ENCODE results near the gene LPP. TPM values are rescaled to one million over a fixed set of nuclear protein-coding genes. Genes with fewer than 3 reads are reported as not detected.

Gene LPP
- total and polyA plus RNA-seq, 10 of the 15 experiments (the other 5 are each of a cell fraction or from before 2014, with no cell fraction given) = under 0.01 to 0.62 (median 0.03) TPM

- in situ Hi-C loops (cut with MboI) = no loop called here
- H3K36me3 ChIP-seq (ENCODE audit: control insufficient read depth in 2 of 2, insufficient read depth in 2 of 2, low read length in 1 of 2) = no peaks in the 10 kb centered on the region
- ChIA-PET SMC1A (ENCODE audit: uncharacterized antibody, unreplicated experiment) (no interaction called here), CTCF (interaction anchor here (1.4 to 1.8 kb wide), 3 partner anchors 8 to 601 kb away, joined by 3 to 5 read pairs (median 3); no protein-coding TSS in a partner anchor), RAD21 (ENCODE audit: unreplicated experiment) (no interaction called here), POLR2A (no interaction called here)
- DNase-seq (ENCODE audit: low read depth, low spot score) (no peak), ATAC-seq (no peak), FAIRE-seq (no peak)
- H4K20me1 ChIP-seq (ENCODE audit: control insufficient read depth, insufficient read depth) = no peaks in the 10 kb centered on the region; the same call in 1 of the 2 replicates
- peaks cover 2 to 5% of the 10 kb centered on the region in 2 experiments; a peak in 1 of 4 replicates for H3K27me3 ChIP-seq (replicated peaks in 1 of 2; ENCODE audit: control insufficient read depth in 2 of 2, insufficient read depth in 2 of 2, low read length in 1 of 2)
- no peaks in the 10 kb centered on the region; the same call in 2 of the 3 replicates for H3K9me3 ChIP-seq (replicated peaks; ENCODE audit: control insufficient read depth, insufficient read depth, low read length)
- H3K27ac ChIP-seq (ENCODE audit: control insufficient read depth, insufficient read depth) = no peak overlapping the region
- H3K79me2 ChIP-seq (ENCODE audit: control insufficient read depth, insufficient read depth, low read length) = no peaks in the 10 kb centered on the region
- H3K9ac ChIP-seq (ENCODE audit: control insufficient read depth, insufficient read depth, low read length) = no peak overlapping the region
- no TSS peak for BruUV-seq (replicated peaks)
- H3K4me2 ChIP-seq (ENCODE audit: control insufficient read depth, insufficient read depth) = no peak overlapping the region
- H2AFZ ChIP-seq (ENCODE audit: control insufficient read depth, low read depth, low read length) = no peak overlapping the region
- no peak overlapping the region for H3K4me3 ChIP-seq
- intact Hi-C loops (cut with micrococcal nuclease; ENCODE audit: unreplicated experiment) = loop anchor here (10.0 kb wide), 1 partner anchor 597 kb away; the partner anchor contains the start of gene BCL6
- H3K4me1 ChIP-seq (ENCODE audit: control insufficient read depth, insufficient read depth, low read length) = no peaks in the 10 kb centered on the region
- WGBS (ENCODE audit: insufficient coverage, insufficient replicate concordance, low lambda C conversion rate, missing lambda C conversion rate) = 11% methylated on average over 2 of the region's 2 CpGs
- TF ChIP-seq NKRF (conservative IDR thresholded peaks at IDR 0.05) (no peak), PML (IDR thresholded peaks at IDR 0.05; ENCODE audit: low read length) (no peak), HCFC1 (IDR thresholded peaks at IDR 0.05; ENCODE audit: low read length) (no peak), ZBTB40 (IDR thresholded peaks at IDR 0.05; ENCODE audit: borderline replicate concordance) (no peak), ZNF24 (IDR thresholded peaks at IDR 0.05) (no peak), CREM (IDR thresholded peaks at IDR 0.05; ENCODE audit: low read depth) (no peak), LARP7 (IDR thresholded peaks at IDR 0.05) (no peak), TCF7 (IDR thresholded peaks at IDR 0.05; ENCODE audit: borderline replicate concordance) (no peak), IRF3 (IDR thresholded peaks at IDR 0.05) (no peak), RELA (IDR thresholded peaks at IDR 0.05; ENCODE audit: borderline replicate concordance, partially characterized antibody) (no peak), YY1 (IDR thresholded peaks at IDR 0.05; ENCODE audit: low read depth, low read length) (no peak), ZBTB11 (CRISPR knock-in tag; IDR thresholded peaks at IDR 0.05) (no peak), NFXL1 (IDR thresholded peaks at IDR 0.05; ENCODE audit: borderline replicate concordance) (no peak)
These were observed 187.5 kb downstream of the LPP start for GRCh38 chr3:188341501-188341900.

Measured in GM12878 (cell line).